ENCODE results near the gene EVI5. TPM values are rescaled to one million over a fixed set of nuclear protein-coding genes. Genes with fewer than 3 reads are reported as not detected.
"Not testable (repeated sequence)": the region's sequence is repeated elsewhere in the genome, so short reads cannot be mapped to it uniquely, and the experiment has no call there.

Gene EVI5
- total RNA-seq, 1 experiment from 2014 or later = 12.8 TPM

GRCh38 chr1:92764116-92764515 is 20.8 kb downstream of the EVI5 start:
- no peaks in the 10 kb centered on the region for H3K27me3 ChIP-seq
- no peak for DNase-seq
- no peaks in the 10 kb centered on the region for H3K9me3 ChIP-seq
- H3K4me3 ChIP-seq = no peak overlapping the region
- no peaks in the 10 kb centered on the region for H3K36me3 ChIP-seq

GRCh38 chr1:92762355-92762754 is 22.6 kb downstream of the EVI5 start:
- no peaks in the 10 kb centered on the region for H3K9me3 ChIP-seq
- no peaks in the 10 kb centered on the region for H3K27me3 ChIP-seq
- DNase-seq = no peak
- no peak overlapping the region for H3K4me3 ChIP-seq
- no peaks in the 10 kb centered on the region for H3K36me3 ChIP-seq

GRCh38 chr1:92759361-92759760 is 25.5 kb downstream of the EVI5 start:
- DNase-seq = no peak
- Histone ChIP-seq H3K4me3 (no peak overlapping the region), H3K9me3 (peaks cover 4% of the 10 kb centered on the region; the same call in 1 of the 2 replicates)

GRCh38 chr1:92756537-92756936 is 28.4 kb downstream of the EVI5 start:
- Histone ChIP-seq H3K27me3 (no peaks in the 10 kb centered on the region), H3K4me3 (no peak overlapping the region), H3K9me3 (peaks cover 4% of the 10 kb centered on the region; the same call in 1 of the 2 replicates), H3K36me3 (no peaks in the 10 kb centered on the region)
- no peak for DNase-seq

More at GRCh38 chr1:92759361-92759760, 25.5 kb downstream of the EVI5 start:
- Histone ChIP-seq H3K27me3 (no peaks in the 10 kb centered on the region), H3K36me3 (no peaks in the 10 kb centered on the region)

- no peaks in the 10 kb centered on the region for H3K36me3 ChIP-seq
- H3K4me3 ChIP-seq = no peak overlapping the region
- peaks cover 4% of the 10 kb centered on the region; the same call in 1 of the 2 replicates for H3K9me3 ChIP-seq
- DNase-seq = peak; percentile 16
- H3K27me3 ChIP-seq = no peaks in the 10 kb centered on the region
These were observed 29.1 kb downstream of the EVI5 start for GRCh38 chr1:92755541-92756461.

- no peak for DNase-seq
- Histone ChIP-seq H3K36me3 (no peaks in the 10 kb centered on the region), H3K9me3 (peaks cover 4% of the 10 kb centered on the region; the same call in 1 of the 2 replicates), H3K27me3 (no peaks in the 10 kb centered on the region), H3K4me3 (no peak overlapping the region)
These were observed 30.2 kb downstream of the EVI5 start for GRCh38 chr1:92754719-92755050.

GRCh38 chr1:92754000-92754718 is 30.7 kb downstream of the EVI5 start:
- Histone ChIP-seq H3K36me3 (no peaks in the 10 kb centered on the region), H3K4me3 (no peak overlapping the region), H3K9me3 (peaks cover 4% of the 10 kb centered on the region; the same call in 1 of the 2 replicates), H3K27me3 (no peaks in the 10 kb centered on the region)
- DNase-seq = no peak

GRCh38 chr1:92752719-92753118 is 32.2 kb downstream of the EVI5 start:
- Histone ChIP-seq H3K36me3 (no peaks in the 10 kb centered on the region), H3K9me3 (peaks cover 4% of the 10 kb centered on the region; the same call in 1 of the 2 replicates), H3K27me3 (no peaks in the 10 kb centered on the region), H3K4me3 (no peak overlapping the region)
- DNase-seq = no peak

GRCh38 chr1:92749024-92749634 is 35.8 kb downstream of the EVI5 start:
- DNase-seq = peak; percentile 39
- Histone ChIP-seq H3K27me3 (no peaks in the 10 kb centered on the region), H3K4me3 (no peak overlapping the region), H3K36me3 (no peaks in the 10 kb centered on the region), H3K9me3 (no peaks in the 10 kb centered on the region)

- no peak overlapping the region for H3K4me3 ChIP-seq
- H3K9me3 ChIP-seq = no peaks in the 10 kb centered on the region
- H3K27me3 ChIP-seq = no peaks in the 10 kb centered on the region
- H3K36me3 ChIP-seq = no peaks in the 10 kb centered on the region
- no peak for DNase-seq
These were observed 36.8 kb downstream of the EVI5 start for GRCh38 chr1:92748138-92748537.

- Histone ChIP-seq H3K36me3 (no peaks in the 10 kb centered on the region), H3K9me3 (no peaks in the 10 kb centered on the region), H3K27me3 (no peaks in the 10 kb centered on the region), H3K4me3 (no peak overlapping the region)
- no peak for DNase-seq
These were observed 37.2 kb downstream of the EVI5 start for GRCh38 chr1:92747735-92748134.

- DNase-seq, H3K27me3 ChIP-seq, H3K4me3 ChIP-seq, H3K9me3 ChIP-seq, H3K36me3 ChIP-seq: not testable (repeated sequence)
These were observed 38.7 kb downstream of the EVI5 start for GRCh38 chr1:92746255-92746654.

- Histone ChIP-seq H3K4me3 (no peak overlapping the region), H3K36me3 (no peaks in the 10 kb centered on the region), H3K9me3 (no peaks in the 10 kb centered on the region), H3K27me3 (no peaks in the 10 kb centered on the region)
- DNase-seq = no peak
These were observed 41.7 kb downstream of the EVI5 start for GRCh38 chr1:92743221-92743620.

GRCh38 chr1:92739669-92740524 is 45.0 kb downstream of the EVI5 start:
- H3K27me3 ChIP-seq = no peaks in the 10 kb centered on the region
- no peaks in the 10 kb centered on the region for H3K9me3 ChIP-seq
- no peaks in the 10 kb centered on the region; the same call in 1 of the 2 replicates for H3K36me3 ChIP-seq
- H3K4me3 ChIP-seq = no peak overlapping the region
- DNase-seq = no peak

- Histone ChIP-seq H3K9me3 (no peaks in the 10 kb centered on the region; the same call in 1 of the 2 replicates), H3K36me3 (no peaks in the 10 kb centered on the region; the same call in 1 of the 2 replicates), H3K4me3 (no peak overlapping the region), H3K27me3 (no peaks in the 10 kb centered on the region)
- DNase-seq = no peak
These were observed 48.5 kb downstream of the EVI5 start for GRCh38 chr1:92736395-92736794.

GRCh38 chr1:92730476-92730875 is 54.4 kb downstream of the EVI5 start:
- Histone ChIP-seq H3K36me3 (no peaks in the 10 kb centered on the region; the same call in 1 of the 2 replicates), H3K27me3 (no peaks in the 10 kb centered on the region), H3K4me3 (no peak overlapping the region), H3K9me3 (no peaks in the 10 kb centered on the region; the same call in 1 of the 2 replicates)
- no peak for DNase-seq
